Stomach (tissue), 4 donors: ENCODE results near the gene CPED1.

Source experiments
- CTCF ChIP-seq, 7 experiments: fragments of 450-650 bp in 4 of 7; fragments of 200-600 bp in 3 of 7; sonication (generic) in 3 of 7; IDR thresholded peaks; one replicate each; pipeline ENCODE4 v1.5.1; 2016 to 2019; ENCODE audit warnings: antibody characterized with exemption in 7 of 7, control low read depth in 2 of 7, mild to moderate bottlenecking in 1 of 7
- EP300 ChIP-seq: sonication (generic); formaldehyde crosslinking; IDR thresholded peaks from one replicate; pipeline ENCODE4 v1.6.1; 2017; ENCODE audit warnings: antibody characterized with exemption
- POLR2A ChIP-seq, 4 donors: fragments of 450-650 bp; IDR thresholded peaks; one replicate each; pipeline ENCODE4 v1.6.1; 2016; ENCODE audit warnings: antibody characterized with exemption in 4 of 4, control low read depth in 2 of 4, mild to moderate bottlenecking in 1 of 4, moderate library complexity in 1 of 4
- POLR2AphosphoS5 ChIP-seq, 3 donors: sonication (generic); formaldehyde crosslinking; IDR thresholded peaks; one replicate each; pipeline ENCODE4 v1.6.1; 2016; ENCODE audit warnings: antibody characterized with exemption in 3 of 3

DNA sequence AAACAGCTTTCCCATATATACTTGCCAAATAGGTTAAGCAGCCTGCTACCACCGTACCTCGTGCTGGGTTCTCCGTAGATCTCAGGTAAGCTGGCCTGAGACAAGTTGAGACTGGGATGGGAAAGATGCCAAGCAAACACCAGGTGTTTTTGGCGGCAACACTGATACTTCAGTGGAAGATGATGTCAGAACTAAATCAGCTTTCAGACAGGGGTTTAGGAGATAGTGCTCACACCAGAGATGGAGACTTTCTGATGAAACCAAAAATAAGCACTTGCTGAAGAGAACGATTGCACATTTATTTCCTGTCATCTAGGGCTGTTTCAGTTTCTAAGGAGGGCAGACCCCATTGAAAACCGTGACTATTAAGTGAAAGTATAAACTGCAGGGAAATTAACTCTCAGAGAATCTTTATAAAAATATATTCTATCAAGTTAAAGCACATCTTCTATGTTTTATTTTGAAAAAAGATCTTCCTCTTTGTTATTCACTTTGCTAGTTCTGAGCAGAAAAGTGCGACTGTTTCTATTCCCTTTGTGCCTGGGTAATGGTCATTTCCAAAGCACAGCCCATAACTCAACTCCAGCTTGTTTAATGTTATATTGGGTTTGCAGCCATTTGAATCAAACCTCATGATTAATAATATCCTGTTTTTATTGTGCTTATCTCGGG is 149.9 kb downstream of the CPED1 start:
- TF ChIP-seq CTCF (IDR thresholded peaks at IDR 0.05) (no peak), EP300 (no peak), POLR2A (IDR thresholded peaks at IDR 0.05) (no peak), POLR2AphosphoS5 (IDR thresholded peaks at IDR 0.05) (no peak)
